HepG2 (cell line): ENCODE data around the gene NSD1.

Experiments
- CTCF ChIP-seq: sonication (generic); formaldehyde crosslinking; IDR thresholded peaks from 2 replicates; pipeline ENCODE4 v1.5.0; 2020; ENCODE audit warnings: mild to moderate bottlenecking, missing genetic modification reagents, moderate library complexity
- HCFC1 ChIP-seq: fragments of 150-350 bp; IDR thresholded peaks from 2 replicates; pipeline ENCODE4 v1.6.1; 2014; ENCODE audit warnings: low read depth, low read length
- HMG20B ChIP-seq: conservative IDR thresholded peaks from 2 replicates; pipeline ENCODE4 v1.6.1; 2016; ENCODE audit warnings: missing genetic modification reagents, missing compliant biosample characterization
- MTA3 ChIP-seq: sonication (generic); formaldehyde crosslinking; IDR thresholded peaks from 2 replicates; pipeline ENCODE4 v1.4.0; 2020; ENCODE audit warnings: missing genetic modification reagents
- PRPF4 ChIP-seq: fragments of 200-400 bp; formaldehyde crosslinking; IDR thresholded peaks from 2 replicates; pipeline ENCODE4 v1.6.1; 2016; ENCODE audit warnings: low read length, low read depth; ENCODE audit not compliant: poor library complexity, severe bottlenecking
- RFX5 ChIP-seq: IDR thresholded peaks from 2 replicates; pipeline ENCODE4 v1.6.1; 2011; ENCODE audit warnings: low read depth, low read length, improper control_type of control experiment
- SNAPC2 ChIP-seq: sonication (generic); formaldehyde crosslinking; IDR thresholded peaks from 2 replicates; pipeline ENCODE4 v1.8.1; 2022; ENCODE audit warnings: mild to moderate bottlenecking, missing genetic modification reagents
- ZNF280B ChIP-seq: sonication (generic); formaldehyde crosslinking; IDR thresholded peaks from 2 replicates; pipeline ENCODE4 v1.5.0; 2020; ENCODE audit warnings: missing genetic modification reagents, mild to moderate bottlenecking, borderline replicate concordance
- ZNF563 ChIP-seq: sonication (generic); formaldehyde crosslinking; IDR thresholded peaks from 2 replicates; pipeline ENCODE4 v1.8.0; 2022; ENCODE audit warnings: mild to moderate bottlenecking, moderate library complexity, missing genetic modification reagents

- TF ChIP-seq HMG20B = no peak
- TF ChIP-seq ZNF280B (CRISPR knock-in tag) = no peak
- no peak for TF ChIP-seq MTA3
- TF ChIP-seq RFX5 = no peak
- TF ChIP-seq SNAPC2 (CRISPR knock-in tag) = no peak
- TF ChIP-seq PRPF4 = no peak
- no peak for TF ChIP-seq HCFC1
- TF ChIP-seq CTCF (CRISPR knock-in tag) = no peak
- no peak; the same call in none of the 2 replicates for TF ChIP-seq ZNF563 (CRISPR knock-in tag)
Measured at GRCh38 chr5:177087398-177088005, 46.1 kb upstream of the NSD1 start.
